HL-60/S4 treated with retinoic acid at 250 ng/mL for 4 days and 3 days (cell line): Measurements from ENCODE around the gene UBAC1.

ENCODE experiments used
- in situ Hi-C: fragments of 300-500 bp; cut with MboI; formaldehyde crosslinking; loops from 2 replicates; pipeline ENCODE4 v1.7.0; 2022; ENCODE audit warnings: low sequenced_read_pairs

UBAC1 gene

GRCh38 chr9:135994501-135995192 is 33.5 kb upstream of the UBAC1 start:
- in situ Hi-C loops, result no loop called here

- in situ Hi-C loops, result no loop called here
These were observed 32.8 kb upstream of the UBAC1 start for GRCh38 chr9:135993765-135994500.

- in situ Hi-C loops, result no loop called here
These were observed 32.2 kb upstream of the UBAC1 start for GRCh38 chr9:135993409-135993742.

GRCh38 chr9:135992486-135993408 is 31.6 kb upstream of the UBAC1 start:
- in situ Hi-C loops, result no loop called here

GRCh38 chr9:135991771-135992170 is 30.6 kb upstream of the UBAC1 start:
- in situ Hi-C loops, result no loop called here

GRCh38 chr9:135990468-135991429 is 29.6 kb upstream of the UBAC1 start:
- in situ Hi-C loops, result no loop called here

GRCh38 chr9:135989722-135990467 is 28.7 kb upstream of the UBAC1 start:
- in situ Hi-C loops, result no loop called here

GRCh38 chr9:135989157-135989556 is 28.0 kb upstream of the UBAC1 start:
- in situ Hi-C loops, result no loop called here

GRCh38 chr9:135988493-135988892 is 27.3 kb upstream of the UBAC1 start:
- in situ Hi-C loops, result no loop called here

- in situ Hi-C loops, result no loop called here
These were observed 26.7 kb upstream of the UBAC1 start for GRCh38 chr9:135987838-135988404.

- in situ Hi-C loops, result no loop called here
These were observed 25.4 kb upstream of the UBAC1 start for GRCh38 chr9:135986605-135987004.

GRCh38 chr9:135985889-135986288 is 24.7 kb upstream of the UBAC1 start:
- in situ Hi-C loops, result no loop called here

GRCh38 chr9:135985459-135985774 is 24.2 kb upstream of the UBAC1 start:
- in situ Hi-C loops, result no loop called here

GRCh38 chr9:135984072-135984710 is 23.0 kb upstream of the UBAC1 start:
- in situ Hi-C loops, result no loop called here

GRCh38 chr9:135983208-135984071 is 22.3 kb upstream of the UBAC1 start:
- in situ Hi-C loops, result no loop called here

GRCh38 chr9:135982499-135983207 is 21.5 kb upstream of the UBAC1 start:
- in situ Hi-C loops, result no loop called here

- in situ Hi-C loops, result no loop called here
These were observed 19.9 kb upstream of the UBAC1 start for GRCh38 chr9:135980926-135981630.
